Measurements from ENCODE around the gene CYP4F8. TPM values are rescaled to one million over a fixed set of nuclear protein-coding genes. Genes with fewer than 3 reads are reported as not detected.

Gene CYP4F8
- total and polyA plus RNA-seq, 2 of the 8 experiments (the other 6 are each of a cell fraction or from before 2014, with no cell fraction given) = not detected

GRCh38 chr19:15616627-15617270 lies 1.7 kb downstream of the CYP4F8 start:
- Histone ChIP-seq H2AK5ac (ENCODE audit: low read depth, low read length) (no peak overlapping the region), H3K4me3 (ENCODE audit: extremely low read depth in 1 of 4, insufficient read depth in 2 of 4, low read depth in 3 of 4, low read length in 4 of 4) (no peak overlapping the region), H3K23me2 (ENCODE audit: low read depth, low read length) (peaks cover 2% of the 10 kb centered on the region; the same call in 1 of the 2 replicates)
- no peak for TF ChIP-seq SP2 (IDR thresholded peaks at IDR 0.05; ENCODE audit: low read length)
- TF ChIP-seq RBBP5 (IDR thresholded peaks at IDR 0.05; ENCODE audit: borderline replicate concordance, low read depth, low read length) = no peak
- TF ChIP-seq MAFK (IDR thresholded peaks at IDR 0.05; ENCODE audit: low read depth, low read length) = no peak
- no peak for TF ChIP-seq KDM5A (IDR thresholded peaks at IDR 0.05; ENCODE audit: low read length)
- no peak for TF ChIP-seq TAF1 (IDR thresholded peaks at IDR 0.05; ENCODE audit: low read depth, low read length)
- no peak for TF ChIP-seq RXRA (IDR thresholded peaks at IDR 0.05; ENCODE audit: insufficient read depth, low read depth, low read length)
- TF ChIP-seq RAD21 (IDR thresholded peaks at IDR 0.05 in 1 of 2, conservative IDR thresholded peaks at IDR 0.05 in 1 of 2; ENCODE audit: low read depth in 2 of 2, low read length in 2 of 2) = no peak
- TF ChIP-seq SP4 (IDR thresholded peaks at IDR 0.05; ENCODE audit: low read length) = no peak
- no peak for TF ChIP-seq ZNF274 (IDR thresholded peaks at IDR 0.05; ENCODE audit: borderline replicate concordance, extremely low read depth, low read length)

More at GRCh38 chr19:15616627-15617270, 1.7 kb downstream of the CYP4F8 start:
- Histone ChIP-seq H3K79me2 (ENCODE audit: control insufficient read depth in 1 of 2, insufficient read depth in 2 of 2, low read length in 2 of 2) (no peaks in the 10 kb centered on the region), H4K91ac (replicated peaks; ENCODE audit: insufficient read length, low read length) (no peak overlapping the region), H3K56ac (replicated peaks; ENCODE audit: insufficient read length, low read depth, low read length) (no peak overlapping the region), H3K23ac (ENCODE audit: insufficient read length) (no peak overlapping the region), H3K18ac (ENCODE audit: extremely low read depth, low read length) (no peak overlapping the region), H4K8ac (ENCODE audit: extremely low read depth, insufficient read depth, low read length) (no peak overlapping the region), H3K4me1 (replicated peaks in 1 of 4; ENCODE audit: control insufficient read depth in 3 of 4, insufficient read depth in 4 of 4, low read length in 3 of 4) (no peaks in the 10 kb centered on the region), H4K20me1 (replicated peaks in 1 of 2; ENCODE audit: control insufficient read depth in 1 of 2, insufficient read depth in 2 of 2, low read length in 2 of 2) (no peaks in the 10 kb centered on the region), H3K36me3 (ENCODE audit: control insufficient read depth in 2 of 4, insufficient read depth in 4 of 4, low read length in 3 of 4) (no peaks in the 10 kb centered on the region), H3K9ac (replicated peaks in 1 of 4; ENCODE audit: extremely low read depth in 1 of 4, low read depth in 3 of 4, low read length in 3 of 4) (no peak overlapping the region), H4K5ac (ENCODE audit: insufficient read length, low read depth, low read length) (no peak overlapping the region), H2AFZ (ENCODE audit: low read length) (no peak overlapping the region), H2BK15ac (ENCODE audit: low read length) (no peak overlapping the region), H3K4me2 (ENCODE audit: insufficient read depth in 1 of 2, low read depth in 2 of 2, low read length in 2 of 2) (no peak overlapping the region), H2BK5ac (ENCODE audit: low read depth, low read length) (no peak overlapping the region), H2BK20ac (ENCODE audit: low read length) (no peak overlapping the region), H3K27ac (ENCODE audit: low read depth, low read length) (no peak overlapping the region), H2BK120ac (replicated peaks; ENCODE audit: low read depth, low read length) (no peak overlapping the region), H3K27me3 (replicated peaks in 1 of 4; ENCODE audit: control insufficient read depth in 3 of 4, extremely low read depth in 1 of 4, insufficient read depth in 3 of 4, low read length in 3 of 4) (no peaks in the 10 kb centered on the region), H3K9me3 (ENCODE audit: insufficient read depth in 2 of 2, low read depth in 1 of 2, low read length in 1 of 2) (peaks cover 76 to 93% of the 10 kb centered on the region in 2 experiments), H3K4ac (replicated peaks; ENCODE audit: insufficient read length, low read depth, low read length) (no peak overlapping the region), H3K14ac (ENCODE audit: insufficient read length) (no peak overlapping the region), H2BK12ac (ENCODE audit: low read depth, low read length) (no peak overlapping the region), H3K79me1 (ENCODE audit: low read depth, low read length) (no peaks in the 10 kb centered on the region)
- POLR2A ChIA-PET (ENCODE audit: partially characterized antibody) = no interaction called here
- DNase-seq (ENCODE audit: low read depth in 1 of 2, low spot score in 2 of 2) = no peak
- 47% methylated on average over 7 of the region's 7 CpGs; no CpG with 5 or more reads in 1 of the 2 experiments for WGBS, 2 experiments (ENCODE audit: extremely low coverage in 1 of 2, insufficient coverage in 1 of 2, insufficient read length in 1 of 2, insufficient replicate concordance in 2 of 2, low coverage in 1 of 2, low lambda C conversion rate in 2 of 2, missing lambda C conversion rate in 1 of 2)
- no peak for FAIRE-seq
- CTCF ChIA-PET (ENCODE audit: partially characterized antibody) = no interaction called here
